HG03280 (cell line): Measurements from ENCODE around the gene CCDC92.

Experiments
- ATAC-seq: cut with Tn5 transposase; IDR thresholded peaks from one replicate; pipeline ENCODE4 v1.9.1; 2021; ENCODE audit warnings: mild to moderate bottlenecking, moderate library complexity; ENCODE audit not compliant: unreplicated experiment

The CCDC92 gene

GRCh38 chr12:123972457-123973401 is at the start of gene CCDC92, which contains the start of gene ZNF664:
Gene CCDC92 (minus strand): TSS chr12:123972831. CDS start chr12:123944305, 28,526 bp downstream.
Gene ZNF664 (plus strand): TSS chr12:123973215. CDS start chr12:124012145, 38,930 bp downstream.
- ATAC-seq: peak; percentile 78

- no peak for ATAC-seq
Measured at GRCh38 chr12:124022161-124022560, 49.5 kb upstream of the CCDC92 start.

- no peak for ATAC-seq
Measured at GRCh38 chr12:124021007-124021406, 48.4 kb upstream of the CCDC92 start.

- no peak for ATAC-seq
Measured at GRCh38 chr12:124020514-124020949, 47.9 kb upstream of the CCDC92 start.

GRCh38 chr12:124019115-124019514 is 46.5 kb upstream of the CCDC92 start:
- no peak for ATAC-seq

- no peak for ATAC-seq
Measured at GRCh38 chr12:124018539-124018938, 45.9 kb upstream of the CCDC92 start.

- ATAC-seq: no peak
Measured at GRCh38 chr12:124017064-124017463, 44.4 kb upstream of the CCDC92 start.

GRCh38 chr12:124015494-124016461 is 43.1 kb upstream of the CCDC92 start:
- no peak for ATAC-seq

GRCh38 chr12:124013073-124013472 is 40.4 kb upstream of the CCDC92 start:
- no peak for ATAC-seq

GRCh38 chr12:124011435-124012115 is 38.9 kb upstream of the CCDC92 start:
- no peak for ATAC-seq

GRCh38 chr12:124010687-124011086 is 38.1 kb upstream of the CCDC92 start:
- ATAC-seq: no peak

- no peak for ATAC-seq
Measured at GRCh38 chr12:124009781-124010180, 37.1 kb upstream of the CCDC92 start.

GRCh38 chr12:124008595-124008994 is 36.0 kb upstream of the CCDC92 start:
- no peak for ATAC-seq

GRCh38 chr12:124007826-124008570 is 35.4 kb upstream of the CCDC92 start:
- no peak for ATAC-seq

- no peak for ATAC-seq
Measured at GRCh38 chr12:124006846-124007713, 34.4 kb upstream of the CCDC92 start.

- no peak for ATAC-seq
Measured at GRCh38 chr12:124006085-124006845, 33.6 kb upstream of the CCDC92 start.

- ATAC-seq: no peak
Measured at GRCh38 chr12:124004233-124004875, 31.7 kb upstream of the CCDC92 start.

- no peak for ATAC-seq
Measured at GRCh38 chr12:124002654-124003053, 30.0 kb upstream of the CCDC92 start.
